GM23338 (cell line): ENCODE measurements around the gene ESR2. TPM values are rescaled to one million over a fixed set of nuclear protein-coding genes. Genes with fewer than 3 reads are reported as not detected.
"Not testable (repeated sequence)": the region's sequence is repeated elsewhere in the genome, so short reads cannot be mapped to it uniquely, and the experiment has no call there.

Experiments used
- ATAC-seq: fragments of 200-7000 bp; cut with Tn5 transposase; 3 replicates; pipeline ENCODE4 v1.9.1; 2020
- DNase-seq: peaks from one replicate; pipeline ENCODE4 v3.0.0-alpha.2; 2015; ENCODE audit warnings: low spot score
- H2AFZ ChIP-seq: fragments of 200-600 bp; sonication (generic); 2 replicates; pipeline ENCODE4 v1.8.0; 2016; ENCODE audit warnings: antibody characterized with exemption, mild to moderate bottlenecking, moderate library complexity
- H3F3A ChIP-seq: fragments of 200-600 bp; sonication (generic); replicated peaks from 2 replicates; pipeline ENCODE4 v1.8.0; 2017; ENCODE audit warnings: antibody characterized with exemption, mixed run types, low read depth
- H3K27ac ChIP-seq: fragments of 200-600 bp; sonication (generic); 2 replicates; pipeline ENCODE4 v1.6.1; 2016; ENCODE audit warnings: low read depth
- H3K27me3 ChIP-seq: fragments of 200-600 bp; sonication (generic); 2 replicates; pipeline ENCODE4 v1.8.0; 2016; ENCODE audit warnings: mild to moderate bottlenecking, mixed run types, moderate library complexity; ENCODE audit not compliant: insufficient read depth
- H3K36me3 ChIP-seq: fragments of 200-600 bp; sonication (generic); 2 replicates; pipeline ENCODE4 v1.8.0; 2016; ENCODE audit warnings: mild to moderate bottlenecking; ENCODE audit not compliant: insufficient read depth
- H3K4me1 ChIP-seq: fragments of 200-600 bp; sonication (generic); 2 replicates; pipeline ENCODE4 v1.8.0; 2016; ENCODE audit warnings: mild to moderate bottlenecking, moderate library complexity; ENCODE audit not compliant: insufficient read depth
- H3K4me2 ChIP-seq: fragments of 200-600 bp; sonication (generic); 2 replicates; pipeline ENCODE4 v1.7.1; 2017; ENCODE audit warnings: mixed run types
- H3K4me3 ChIP-seq: fragments of 200-600 bp; sonication (generic); 2 replicates; pipeline ENCODE4 v1.6.1; 2016; ENCODE audit warnings: mixed run types
- H3K79me2 ChIP-seq: fragments of 200-600 bp; sonication (generic); replicated peaks from 2 replicates; pipeline ENCODE4 v1.8.0; 2017; ENCODE audit warnings: mild to moderate bottlenecking; ENCODE audit not compliant: insufficient read depth
- H3K9me2 ChIP-seq: fragments of 200-600 bp; sonication (generic); 2 replicates; pipeline ENCODE4 v1.8.0; 2017; ENCODE audit not compliant: insufficient read depth
- H4K20me1 ChIP-seq: fragments of 200-600 bp; sonication (generic); replicated peaks from 2 replicates; pipeline ENCODE4 v1.8.0; 2017; ENCODE audit warnings: mild to moderate bottlenecking; ENCODE audit not compliant: insufficient read depth
- H3K27ac Mint-ChIP-seq: 2 replicates; pipeline ENCODE4 v1.8.0; 2020; ENCODE audit warnings: inconsistent platforms, mild to moderate bottlenecking, moderate library complexity, mixed read lengths
- H3K27me3 Mint-ChIP-seq: 3 replicates; pipeline ENCODE4 v1.8.0; 2022; ENCODE audit warnings: low read depth, mild to moderate bottlenecking, moderate library complexity, mixed read lengths, inconsistent platforms; ENCODE audit not compliant: insufficient read depth, poor library complexity
- H3K36me3 Mint-ChIP-seq: 3 replicates; pipeline ENCODE4 v1.8.0; 2021; ENCODE audit warnings: low read depth, mild to moderate bottlenecking, inconsistent platforms, moderate library complexity, mixed read lengths
- H3K4me1 Mint-ChIP-seq: 3 replicates; pipeline ENCODE4 v1.8.0; 2020; ENCODE audit warnings: mild to moderate bottlenecking, inconsistent platforms, mixed read lengths
- H3K4me3 Mint-ChIP-seq: 3 replicates; pipeline ENCODE4 v1.8.0; 2021; ENCODE audit warnings: moderate library complexity, mild to moderate bottlenecking, inconsistent platforms, mixed read lengths
- H3K9me3 Mint-ChIP-seq: 3 replicates; pipeline ENCODE4 v1.8.0; 2020; ENCODE audit warnings: moderate library complexity, mild to moderate bottlenecking, inconsistent platforms, mixed read lengths
- CREB1 ChIP-seq: fragments of 250-450 bp; sonication (Bioruptor Pico); IDR thresholded peaks from 2 replicates; pipeline ENCODE4 v1.5.0; 2020; ENCODE audit warnings: low read depth, mild to moderate bottlenecking, moderate library complexity
- EZH2 ChIP-seq: fragments of 200-600 bp; sonication (generic); IDR thresholded peaks from one replicate; pipeline ENCODE4 v1.8.0; 2017; ENCODE audit warnings: antibody characterized with exemption, mild to moderate bottlenecking, low read depth; ENCODE audit not compliant: unreplicated experiment
- EZH2phosphoT487 ChIP-seq: fragments of 200-600 bp; sonication (generic); IDR thresholded peaks from one replicate; pipeline ENCODE4 v1.8.1; 2018; ENCODE audit warnings: antibody characterized with exemption; ENCODE audit not compliant: unreplicated experiment
- JUNB ChIP-seq: IDR thresholded peaks from one replicate; pipeline ENCODE4 v1.6.1; 2016; ENCODE audit warnings: antibody characterized with exemption; ENCODE audit not compliant: unreplicated experiment
- POLR2AphosphoS5 ChIP-seq: IDR thresholded peaks from 2 replicates; pipeline ENCODE4 v1.6.1; 2016; ENCODE audit warnings: antibody characterized with exemption, low read depth
- polyA plus RNA-seq: library from polyadenylated mRNA; unstranded; fragments of >200 nt; fragmentation: Nextera tagmentation; extraction: Ambion mirVana; gene quantifications from 2 replicates; pipeline ENCODE4 v1.2.1, GENCODE V29; 2016
- total RNA-seq: library from RNA; depleted of rRNA; stranded (reverse); fragments of >200 nt; shearing (Covaris generic); gene quantifications from 2 replicates; pipeline ENCODE4 v1.2.3, GENCODE V29; 2014
- TF ChIP-seq, protein P1 (sequence below), 2 experiments: fragments of 200-600 bp in 1 of 2; sonication (generic) in 1 of 2; conservative IDR thresholded peaks; 2 replicates each; pipeline versions ENCODE4 v1.5.1 to v1.6.1; 2016 to 2017; ENCODE audit warnings: antibody characterized with exemption in 2 of 2, low read depth in 2 of 2, mild to moderate bottlenecking in 2 of 2, moderate library complexity in 1 of 2

The ESR2 gene
- total and polyA plus RNA-seq, 2 experiments from 2014 or later: 0.58 to 0.59 TPM

DNA sequence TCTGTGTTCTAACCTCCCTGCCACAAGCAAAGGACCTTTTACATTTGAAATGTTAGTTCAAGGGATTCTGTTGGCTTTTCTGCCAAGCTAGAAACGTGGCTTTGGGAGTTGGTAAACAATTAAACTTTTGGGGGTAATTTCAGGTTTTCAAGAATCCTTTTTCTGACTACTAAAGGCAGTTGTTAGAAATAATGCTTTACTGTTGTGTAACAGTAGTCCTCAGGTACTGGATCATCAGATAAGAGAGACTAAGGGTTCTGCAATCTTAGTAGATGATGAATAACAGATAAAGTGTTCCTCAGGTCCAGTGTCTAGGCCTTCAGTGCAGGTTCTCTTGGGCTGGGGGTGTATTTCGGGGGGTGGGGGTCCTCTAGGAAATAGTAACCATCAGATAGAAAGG is 249.1 kb downstream of the ESR2 start:
- TF ChIP-seq EZH2: no peak
- Mint-ChIP-seq H3K27ac (no peak overlapping the region), H3K9me3 (peaks cover 14% of the 10 kb centered on the region), H3K4me1 (no peaks in the 10 kb centered on the region; the same call in 2 of the 3 replicates), H3K36me3 (peaks cover 44% of the 10 kb centered on the region), H3K27me3 (peaks cover 3% of the 10 kb centered on the region), H3K4me3 (no peak overlapping the region)
- Histone ChIP-seq H3K36me3 (no peaks in the 10 kb centered on the region), H3K4me1 (no peaks in the 10 kb centered on the region), H3K9me2 (no peaks in the 10 kb centered on the region), H3K4me3 (no peak overlapping the region), H2AFZ (no peak overlapping the region), H4K20me1 (no peaks in the 10 kb centered on the region), H3K4me2 (no peak overlapping the region), H3K79me2 (no peaks in the 10 kb centered on the region), H3K27me3 (no peaks in the 10 kb centered on the region), H3F3A (no peaks in the 10 kb centered on the region), H3K27ac (no peak overlapping the region)
- no peak for ATAC-seq
- DNase-seq: no peak

- not testable (repeated sequence) for H3K4me1 Mint-ChIP-seq, H4K20me1 ChIP-seq, H3F3A ChIP-seq, DNase-seq, H3K27me3 Mint-ChIP-seq, H3K4me3 Mint-ChIP-seq, H3K4me3 ChIP-seq, H3K27ac ChIP-seq, H3K9me2 ChIP-seq, H3K4me1 ChIP-seq, H3K79me2 ChIP-seq, H3K27me3 ChIP-seq, ATAC-seq, H3K27ac Mint-ChIP-seq, H3K4me2 ChIP-seq, H3K36me3 ChIP-seq, H2AFZ ChIP-seq
- Mint-ChIP-seq H3K36me3 (peaks cover 47% of the 10 kb centered on the region), H3K9me3 (peaks cover 23% of the 10 kb centered on the region)
Observed at GRCh38 chr14:64043296-64043695, 250.9 kb downstream of the ESR2 start.

- Histone ChIP-seq H4K20me1 (no peaks in the 10 kb centered on the region), H3K27me3 (no peaks in the 10 kb centered on the region), H3K79me2 (no peaks in the 10 kb centered on the region), H3K9me2 (no peaks in the 10 kb centered on the region), H3K4me3 (no peak overlapping the region), H2AFZ (no peak overlapping the region), H3K27ac (no peak overlapping the region), H3K36me3 (0 out of 2 replicates have a peak, but pooled peaks cover 3% of the 10 kb centered on the region), H3K4me1 (no peaks in the 10 kb centered on the region; the same call in 1 of the 2 replicates), H3F3A (no peaks in the 10 kb centered on the region), H3K4me2 (no peak overlapping the region)
- Mint-ChIP-seq H3K27me3 (peaks cover 4% of the 10 kb centered on the region), H3K4me1 (peaks cover 5% of the 10 kb centered on the region; the same call in 2 of the 3 replicates), H3K4me3 (no peak overlapping the region), H3K27ac (no peak overlapping the region), H3K9me3 (peaks cover 38% of the 10 kb centered on the region), H3K36me3 (peaks cover 59% of the 10 kb centered on the region)
- DNase-seq (peak; percentile 12), ATAC-seq (no peak)
- TF ChIP-seq JUNB (no peak), EZH2 (no peak), EZH2phosphoT487 (no peak), CREB1 (CRISPR knock-in tag) (no peak), POLR2AphosphoS5 (no peak)
- TF ChIP-seq, protein P1, sequence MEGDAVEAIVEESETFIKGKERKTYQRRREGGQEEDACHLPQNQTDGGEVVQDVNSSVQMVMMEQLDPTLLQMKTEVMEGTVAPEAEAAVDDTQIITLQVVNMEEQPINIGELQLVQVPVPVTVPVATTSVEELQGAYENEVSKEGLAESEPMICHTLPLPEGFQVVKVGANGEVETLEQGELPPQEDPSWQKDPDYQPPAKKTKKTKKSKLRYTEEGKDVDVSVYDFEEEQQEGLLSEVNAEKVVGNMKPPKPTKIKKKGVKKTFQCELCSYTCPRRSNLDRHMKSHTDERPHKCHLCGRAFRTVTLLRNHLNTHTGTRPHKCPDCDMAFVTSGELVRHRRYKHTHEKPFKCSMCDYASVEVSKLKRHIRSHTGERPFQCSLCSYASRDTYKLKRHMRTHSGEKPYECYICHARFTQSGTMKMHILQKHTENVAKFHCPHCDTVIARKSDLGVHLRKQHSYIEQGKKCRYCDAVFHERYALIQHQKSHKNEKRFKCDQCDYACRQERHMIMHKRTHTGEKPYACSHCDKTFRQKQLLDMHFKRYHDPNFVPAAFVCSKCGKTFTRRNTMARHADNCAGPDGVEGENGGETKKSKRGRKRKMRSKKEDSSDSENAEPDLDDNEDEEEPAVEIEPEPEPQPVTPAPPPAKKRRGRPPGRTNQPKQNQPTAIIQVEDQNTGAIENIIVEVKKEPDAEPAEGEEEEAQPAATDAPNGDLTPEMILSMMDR (conservative IDR thresholded peaks at IDR 0.05; ENCODE audit: low read depth in 2 of 2): peak in 1 of 2 experiments; percentile 48; a peak in 3 of 4 replicates
Observed at GRCh38 chr14:64040044-64040443, 254.1 kb downstream of the ESR2 start.
